Stimulated activated CD8-positive, alpha-beta memory T cell treated with anti-CD3 and anti-CD28 coated beads, Interleukin-4, amount 100 ng/mL, for 4 hours (primary cell): Measurements from ENCODE around the gene TNNC2.
"Not testable (repeated sequence)": the region's sequence is repeated elsewhere in the genome, so short reads cannot be mapped to it uniquely, and the experiment has no call there.

Source experiments
- DNase-seq, 2 donors: peaks; one replicate each; pipeline ENCODE4 v3.0.0-alpha.2; 2020; ENCODE audit warnings: low read depth in 2 of 2, low spot score in 1 of 2

The TNNC2 gene

DNA sequence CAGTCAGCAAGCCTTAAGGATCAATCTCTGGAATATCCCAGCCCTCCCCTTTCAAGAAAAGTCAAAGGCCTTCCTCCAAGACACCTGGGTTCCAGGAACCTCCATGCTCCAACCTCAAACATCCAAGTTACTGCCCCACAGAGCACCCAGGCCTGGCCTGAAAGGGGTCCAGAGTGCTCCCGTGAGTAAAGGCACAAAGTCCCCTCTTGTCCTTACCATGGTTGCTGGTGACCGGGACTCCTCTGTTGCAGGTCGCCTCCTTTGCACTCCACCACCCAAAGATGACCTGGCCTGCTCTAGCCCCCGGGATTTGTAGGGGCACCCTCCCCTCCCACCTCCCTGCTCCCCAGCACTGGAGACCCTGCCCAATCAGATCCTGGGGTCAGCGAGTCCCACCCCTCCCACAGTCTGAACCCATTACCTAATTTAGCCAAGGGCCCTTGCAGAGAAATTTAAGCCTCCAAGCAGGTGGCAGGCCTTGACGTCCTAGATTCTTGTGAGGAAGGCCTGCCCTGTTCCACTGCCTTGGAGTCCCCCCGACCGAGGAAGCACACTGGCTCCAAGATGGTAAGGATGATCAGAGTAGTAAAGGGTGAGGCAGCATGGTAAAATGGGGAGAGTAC, at the start of gene TNNC2:
Gene TNNC2 (minus strand): TSS at position 283 of the 623 bp plus-strand sequence. CDS start 64 bp downstream, at position 219.
- DNase-seq: no peak

DNA sequence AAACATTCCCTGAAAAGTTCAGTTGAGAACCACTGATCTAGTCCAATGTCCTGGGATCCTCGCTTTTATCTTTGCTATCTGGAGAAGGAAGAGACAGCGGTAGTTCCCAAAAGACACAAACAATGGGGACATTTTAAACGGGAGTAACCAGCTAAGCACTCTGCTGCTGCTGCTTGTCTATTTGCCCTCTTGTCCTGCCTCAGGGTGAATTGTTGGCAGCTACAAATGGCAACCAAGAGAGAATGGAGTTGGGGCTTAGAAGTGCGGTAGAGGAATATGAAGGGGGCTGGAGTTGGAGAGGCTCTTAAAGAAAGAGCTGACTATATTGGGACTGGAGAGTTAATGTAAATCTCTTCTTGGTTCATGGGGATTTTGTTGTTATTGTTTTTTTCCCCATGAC, 47.5 kb upstream of the TNNC2 start:
- DNase-seq: no peak

DNA sequence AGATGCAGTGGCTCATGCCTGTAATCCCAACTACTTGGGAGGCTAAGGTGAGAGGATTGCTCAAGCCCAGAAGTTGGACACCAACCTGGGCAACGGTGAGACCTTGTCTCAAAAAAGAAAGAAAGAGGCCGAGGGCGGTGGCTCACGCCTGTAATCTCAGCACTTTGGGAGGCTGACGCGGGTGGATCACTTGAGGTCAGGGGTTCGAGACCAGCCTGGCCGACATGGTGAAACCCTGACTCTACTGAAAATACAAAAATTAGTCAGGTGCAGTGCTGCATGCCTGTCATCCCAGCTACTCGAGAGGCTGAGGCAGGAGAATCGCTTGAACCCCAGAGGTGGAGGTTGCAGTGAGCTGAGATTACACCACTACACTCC, 47.0 kb upstream of the TNNC2 start:
- not testable (repeated sequence) for DNase-seq

GRCh38 chr20:45873409-45874103, 46.4 kb upstream of the TNNC2 start:
- no peak for DNase-seq

DNA sequence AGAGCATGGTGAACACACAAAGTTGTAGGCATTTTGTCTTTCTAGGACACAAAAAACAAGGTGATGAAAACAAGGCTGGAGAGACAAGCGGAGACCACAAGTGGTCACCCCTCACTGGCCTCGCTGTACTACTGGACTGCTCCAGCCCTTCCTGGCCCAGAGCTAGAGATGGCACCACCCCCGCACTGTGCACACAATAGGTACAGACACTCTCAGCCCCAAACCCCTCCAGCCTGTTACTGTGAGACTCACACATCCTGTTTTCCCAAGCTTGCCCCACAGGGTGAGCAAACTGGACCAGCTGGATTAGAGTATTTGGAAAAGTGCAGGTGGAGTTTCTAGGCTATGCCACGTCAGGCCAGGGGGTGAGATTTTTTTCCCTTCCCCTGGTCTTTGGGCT, 45.5 kb upstream of the TNNC2 start:
- no peak for DNase-seq

DNA sequence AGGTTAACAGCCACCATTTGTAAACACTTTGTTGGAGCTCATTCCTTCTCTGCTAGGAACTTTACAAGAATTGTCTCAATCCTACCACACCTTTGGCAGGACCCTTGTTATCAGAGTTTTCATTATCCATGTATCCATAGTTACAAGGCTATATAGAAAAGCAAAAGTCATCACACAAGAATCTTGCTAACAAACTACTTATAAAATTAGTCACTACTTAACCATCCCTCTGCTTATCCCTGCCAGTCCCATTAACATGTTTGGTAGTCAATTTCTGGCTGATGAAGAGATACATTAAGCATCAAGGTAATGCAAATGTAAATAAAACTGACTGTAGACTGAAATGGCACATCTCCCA, 40.7 kb upstream of the TNNC2 start:
- DNase-seq: no peak

DNA sequence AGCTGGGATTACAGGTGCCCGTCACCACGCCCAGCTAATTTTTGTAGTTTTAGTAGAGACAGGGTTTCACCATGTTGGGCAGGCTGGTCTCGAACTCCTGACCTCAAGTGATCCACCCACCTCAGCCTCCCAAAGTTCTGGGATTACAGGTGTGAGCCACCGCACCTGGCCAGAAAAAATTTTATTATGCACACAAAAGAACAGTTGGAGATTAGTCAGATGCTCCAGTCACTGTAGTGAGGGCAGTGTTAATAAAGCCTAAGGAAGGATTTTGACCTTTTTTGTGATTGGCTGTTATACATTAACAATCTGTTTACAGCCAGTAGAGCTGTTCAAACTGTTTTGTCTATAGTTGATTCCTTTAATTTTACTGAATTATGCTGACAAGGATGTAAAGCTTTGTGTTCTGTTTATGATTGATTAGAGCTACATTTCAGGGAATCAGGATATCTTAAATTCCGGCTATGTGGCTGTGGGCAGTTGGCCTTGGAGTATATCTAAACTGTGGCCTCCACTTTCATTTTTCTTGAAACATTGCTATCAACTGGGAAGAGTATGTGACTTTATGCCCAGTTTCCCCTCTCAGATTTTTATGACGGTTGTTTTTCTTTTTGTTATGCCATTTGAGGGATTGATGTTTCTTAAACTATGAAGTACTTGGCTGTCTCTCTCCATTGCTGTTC, 40.2 kb upstream of the TNNC2 start:
- no peak for DNase-seq

DNA sequence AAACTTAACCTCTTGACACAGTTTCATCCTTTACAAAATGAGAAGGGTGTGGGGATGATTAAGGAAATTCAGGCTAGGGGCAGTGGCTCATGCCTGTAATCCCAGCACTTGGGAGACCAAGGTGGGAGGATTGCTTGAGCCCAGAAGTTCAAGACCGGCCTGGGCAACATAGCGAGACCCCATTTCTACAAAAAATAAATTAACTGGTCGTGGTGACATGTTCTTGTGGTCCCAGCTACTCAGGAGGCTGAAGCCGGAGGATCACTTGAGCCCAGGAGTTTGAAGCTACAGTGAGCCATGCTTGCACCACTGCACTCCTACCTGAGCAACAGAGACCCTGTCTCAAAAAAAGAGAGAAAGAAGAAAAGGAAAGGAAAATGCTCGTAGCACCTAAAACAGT, 39.3 kb upstream of the TNNC2 start:
- no peak for DNase-seq

DNA sequence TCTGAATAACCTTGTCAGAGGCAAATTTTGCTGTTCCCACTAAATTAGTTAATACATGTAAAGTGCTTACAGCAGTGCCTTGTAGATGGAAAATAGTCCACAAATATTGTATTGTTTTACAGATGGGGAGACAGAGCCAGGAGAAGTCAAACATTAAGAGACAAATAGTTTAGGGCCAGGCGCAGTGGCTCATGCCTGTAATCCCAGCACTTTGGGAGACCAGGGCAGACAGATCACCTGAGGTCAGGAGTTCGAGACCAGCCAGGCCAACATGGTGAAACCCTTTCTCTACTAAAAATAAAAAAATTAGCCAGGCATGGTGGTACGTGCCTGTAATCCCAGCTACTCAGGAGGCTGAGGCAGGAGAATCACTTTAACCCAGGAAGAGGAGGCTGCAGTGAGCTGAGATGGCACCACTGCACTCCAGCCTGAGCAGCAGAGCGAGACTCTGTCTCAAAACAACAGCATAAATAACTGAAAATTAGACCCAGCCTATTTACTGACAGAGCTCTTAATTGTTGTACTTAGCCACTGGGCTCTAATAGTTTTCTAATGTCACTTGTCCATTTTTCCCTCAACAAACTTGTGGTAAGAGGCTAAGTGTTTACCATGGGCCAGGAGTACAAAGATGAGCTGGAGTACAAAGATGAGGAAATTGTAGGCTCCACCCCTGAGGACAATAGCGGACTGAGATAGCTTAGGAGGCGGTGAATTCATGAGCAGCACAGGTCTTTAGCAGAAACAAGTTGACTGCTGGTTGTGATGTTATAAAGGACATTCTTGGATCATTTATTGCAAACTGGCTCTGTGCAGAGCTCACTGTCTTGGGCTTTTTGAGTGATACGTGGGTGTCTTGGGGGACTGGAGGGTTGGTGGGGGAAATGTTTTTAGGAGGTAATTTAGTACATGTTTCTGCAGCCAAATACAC, 36.7 kb upstream of the TNNC2 start:
- DNase-seq: no peak

GRCh38 chr20:45861221-45862075, 34.3 kb upstream of the TNNC2 start:
- no peak for DNase-seq

DNA sequence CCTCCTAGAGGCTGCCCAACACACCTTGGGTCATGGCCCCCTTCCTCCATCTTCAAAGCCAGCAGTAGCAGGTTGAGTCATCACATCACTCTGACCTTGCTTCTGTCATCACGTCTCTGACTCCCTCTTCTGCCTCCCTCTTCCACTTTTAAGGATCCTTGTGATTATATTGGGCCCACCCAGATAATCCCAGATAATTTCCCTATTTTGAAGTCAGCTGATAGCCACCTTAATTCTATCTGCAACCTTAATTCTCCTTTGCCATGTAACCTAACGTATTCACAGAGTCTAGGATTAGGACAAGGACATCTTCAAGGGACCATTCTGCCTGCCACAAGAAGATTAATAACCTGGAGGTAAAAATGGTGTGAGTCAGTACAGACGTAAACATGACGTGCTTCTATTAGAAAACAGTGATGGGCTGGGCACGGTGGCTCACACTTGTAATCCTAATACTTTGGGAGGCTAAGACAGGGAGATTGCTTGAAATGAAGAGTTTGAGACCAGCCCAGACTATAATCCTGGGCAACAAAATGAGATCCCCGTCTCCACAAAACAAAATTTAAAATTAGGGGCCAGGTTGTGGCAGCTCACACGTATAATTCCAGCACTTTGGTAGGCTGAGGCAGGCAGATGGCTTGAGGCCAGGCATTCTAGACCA, 33.6 kb upstream of the TNNC2 start:
- no peak for DNase-seq

DNA sequence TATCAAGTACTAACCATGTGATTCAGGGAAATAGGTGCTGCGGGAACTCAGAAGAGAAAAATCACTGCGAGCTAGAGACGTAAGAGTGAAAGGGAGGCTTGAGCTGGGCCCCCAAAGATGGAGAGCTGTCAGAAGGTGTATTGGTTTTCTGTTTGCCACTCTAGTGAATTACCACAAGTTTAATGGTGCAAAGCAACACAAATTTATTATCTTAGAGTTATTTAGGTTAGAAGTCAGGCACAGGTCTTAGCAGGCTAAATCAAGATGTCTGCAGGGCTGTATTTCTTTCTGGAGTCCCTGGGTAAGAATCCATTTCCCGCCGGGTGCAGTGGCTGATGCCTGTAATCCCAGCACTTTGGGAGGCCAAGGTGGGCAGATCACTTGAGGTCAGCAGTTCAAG, 32.8 kb upstream of the TNNC2 start:
- DNase-seq: no peak

DNA sequence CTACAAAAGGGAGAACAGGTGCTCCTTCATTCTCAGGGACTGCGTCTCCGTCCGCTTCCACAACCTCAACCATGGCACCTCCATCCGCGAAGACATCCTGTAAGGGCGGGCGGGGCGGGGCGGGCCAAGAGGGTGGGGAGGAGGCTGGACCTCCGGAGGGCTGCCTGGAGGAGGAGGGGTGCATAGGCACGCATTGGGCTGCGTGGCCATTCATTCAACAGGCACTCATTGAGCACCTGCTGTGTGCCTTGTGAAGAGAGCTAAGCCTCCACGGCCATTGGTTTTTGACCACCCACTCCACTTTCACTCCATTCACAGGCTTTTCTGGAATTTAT, 30.7 kb upstream of the TNNC2 start:
- DNase-seq: no peak

DNA sequence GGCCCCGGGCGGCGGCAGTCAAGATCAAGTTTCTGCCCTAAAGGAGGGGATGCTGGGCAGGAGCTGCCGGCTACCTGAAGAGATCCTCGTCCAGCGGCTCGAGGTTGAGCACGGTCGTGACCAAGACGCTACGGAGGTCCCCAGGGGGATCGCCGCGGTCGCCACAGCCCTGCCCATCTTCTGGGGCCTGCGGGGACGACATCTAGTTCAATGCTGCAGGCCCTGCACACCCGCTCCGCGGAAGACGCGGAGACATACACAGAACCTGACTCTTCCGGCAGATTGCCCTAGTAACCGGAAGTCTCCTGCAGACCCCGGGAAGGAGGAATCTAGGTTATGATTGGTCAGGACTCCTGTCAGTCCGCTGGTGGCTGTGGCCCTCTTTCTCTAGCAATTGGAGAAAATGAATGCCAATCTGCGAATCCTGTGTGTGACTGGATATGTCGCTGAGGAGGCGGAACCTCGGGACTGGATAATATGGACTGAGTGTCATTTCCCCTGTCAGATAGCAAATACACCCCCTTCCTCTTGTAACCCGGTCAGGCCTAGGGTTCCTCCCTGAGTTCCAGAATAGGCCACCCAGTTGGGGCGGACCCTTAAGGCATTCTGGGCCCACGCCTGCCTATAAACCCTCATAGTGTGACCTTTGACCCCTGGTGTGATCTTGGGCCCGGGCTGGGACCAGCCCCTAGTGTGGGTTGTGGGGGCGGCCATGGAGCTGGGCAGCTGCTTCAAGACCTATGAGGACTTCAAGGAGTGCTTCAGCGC, 30.2 kb upstream of the TNNC2 start, which contains the start of the genes ACOT8 and ZSWIM3:
Gene ACOT8 (minus strand): TSS at position 279 of the 768 bp plus-strand sequence. CDS start 77 bp downstream, at position 202.
Gene ZSWIM3 (plus strand): TSS at position 501 of the 768 bp plus-strand sequence. CDS start 212 bp downstream, at position 713.
- peak; percentile 81 for DNase-seq

GRCh38 chr20:45853484-45853883, 26.4 kb upstream of the TNNC2 start:
- no peak for DNase-seq

- DNase-seq: no peak
Observed at GRCh38 chr20:45852326-45852725, 25.2 kb upstream of the TNNC2 start.

DNA sequence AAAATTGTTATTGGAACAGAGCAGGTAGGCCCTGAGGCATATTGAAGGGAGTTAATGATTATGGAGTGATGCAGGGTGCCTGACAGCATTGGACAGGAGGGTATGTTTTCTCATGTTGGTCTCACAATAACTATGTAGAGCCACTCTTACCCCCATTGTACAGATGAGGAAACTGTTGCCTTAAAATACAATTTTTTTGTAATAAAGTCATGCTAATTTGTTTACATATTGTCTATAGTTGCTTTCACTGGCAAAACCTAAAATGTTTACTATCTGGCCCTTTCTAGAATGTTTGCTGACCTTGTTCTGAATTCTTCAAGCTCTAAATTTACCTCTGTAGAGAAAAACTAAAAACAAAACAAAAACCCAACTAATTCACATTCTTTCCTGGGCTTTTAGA, 24.4 kb upstream of the TNNC2 start:
- no peak for DNase-seq

GRCh38 chr20:45850926-45851325, 23.8 kb upstream of the TNNC2 start:
- DNase-seq: no peak

DNA sequence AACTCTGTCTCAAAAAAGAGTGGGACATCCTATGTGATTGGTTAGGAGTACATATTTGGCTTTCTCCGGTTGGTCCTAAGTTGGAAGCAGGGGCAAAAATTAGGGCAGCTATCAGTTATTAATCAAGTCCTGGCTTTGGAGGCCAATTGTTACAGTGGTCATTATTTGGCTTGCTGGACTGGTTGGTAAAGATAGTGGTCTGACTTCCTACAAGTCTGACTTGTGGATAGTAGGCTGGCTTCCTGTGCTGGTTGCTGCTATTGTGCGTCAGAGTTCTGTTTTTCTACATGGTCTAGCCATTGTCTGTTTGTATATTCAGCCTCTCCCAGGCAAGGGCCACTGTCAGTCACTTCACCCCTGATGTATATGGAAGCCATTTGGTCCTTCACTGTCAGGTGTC, 23.1 kb upstream of the TNNC2 start:
- no peak for DNase-seq
